HUES48 (cell line): Measurements from ENCODE around the gene IL33.

Source experiments
- H3K27ac ChIP-seq: one replicate; pipeline ENCODE4 v1.7.0; 2013; ENCODE audit warnings: low read depth, low read length, inconsistent platforms
- H3K27me3 ChIP-seq: 2 replicates; pipeline ENCODE4 v1.6.1; 2013; ENCODE audit warnings: mild to moderate bottlenecking, low read length; ENCODE audit not compliant: control insufficient read depth, insufficient read depth
- H3K36me3 ChIP-seq: 2 replicates; pipeline ENCODE4 v1.6.1; 2013; ENCODE audit warnings: low read length; ENCODE audit not compliant: control insufficient read depth, insufficient read depth
- H3K4me1 ChIP-seq: 2 replicates; pipeline ENCODE4 v1.6.1; 2013; ENCODE audit warnings: mild to moderate bottlenecking, low read length; ENCODE audit not compliant: control insufficient read depth, insufficient read depth
- H3K4me3 ChIP-seq: 2 replicates; pipeline ENCODE4 v1.5.1; 2013; ENCODE audit warnings: mild to moderate bottlenecking, low read depth, low read length
- H3K9ac ChIP-seq: 2 replicates; pipeline ENCODE4 v1.6.1; 2013; ENCODE audit warnings: mild to moderate bottlenecking, low read depth, low read length, moderate library complexity
- H3K9me3 ChIP-seq: 2 replicates; pipeline ENCODE4 v1.6.1; 2013; ENCODE audit warnings: low read length; ENCODE audit not compliant: control insufficient read depth, insufficient read depth

IL33 gene

DNA sequence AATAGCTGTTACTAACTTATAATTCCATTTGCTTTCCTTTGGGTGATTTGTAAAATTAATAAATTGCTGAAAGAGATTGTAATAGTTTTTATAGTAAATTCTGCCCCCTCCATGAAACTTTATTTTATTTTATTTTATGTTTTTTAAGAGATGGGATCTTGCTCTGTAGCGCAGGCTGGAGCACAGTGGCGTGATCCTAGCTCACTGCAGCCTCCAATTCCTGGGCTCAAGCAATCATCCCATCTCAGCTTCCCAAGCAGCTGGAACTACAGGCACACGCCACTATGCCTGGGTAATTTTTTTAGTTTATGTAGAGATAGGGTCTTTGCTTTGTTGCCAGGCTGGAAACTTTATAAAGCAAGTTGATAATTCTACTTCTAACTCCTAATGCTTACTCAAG, 395 bp downstream of the IL33 start:
- H3K9me3 ChIP-seq: no peaks in the 10 kb centered on the region
- H3K36me3 ChIP-seq: no peaks in the 10 kb centered on the region
- H3K4me1 ChIP-seq: peaks cover 7% of the 10 kb centered on the region; the same call in 1 of the 2 replicates
- H3K27ac ChIP-seq: no peak overlapping the region
- no peak overlapping the region for H3K9ac ChIP-seq
- no peak overlapping the region for H3K4me3 ChIP-seq
- no peaks in the 10 kb centered on the region for H3K27me3 ChIP-seq

DNA sequence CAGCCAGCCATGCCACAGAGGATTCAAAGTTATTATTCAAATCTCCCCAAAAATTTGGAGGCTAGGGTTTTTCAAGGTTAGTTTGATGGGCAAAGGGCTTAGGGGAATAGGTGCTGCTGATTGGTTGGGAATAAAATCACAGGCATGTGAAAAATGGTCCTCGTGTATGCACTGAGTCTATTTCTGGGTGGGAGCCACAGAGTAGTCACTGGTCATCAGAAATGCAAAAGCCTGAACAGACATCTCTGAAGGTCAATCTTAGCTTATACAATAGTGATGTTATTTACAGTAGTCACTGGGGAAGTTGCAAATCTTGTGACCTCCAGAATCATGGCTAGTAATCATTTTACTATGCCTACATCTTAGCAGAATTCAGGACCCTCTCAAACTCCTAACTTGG, 1.3 kb downstream of the IL33 start:
- H3K36me3 ChIP-seq: no peaks in the 10 kb centered on the region
- H3K4me3 ChIP-seq: no peak overlapping the region
- H3K9ac ChIP-seq: no peak overlapping the region
- H3K4me1 ChIP-seq: peaks cover 7% of the 10 kb centered on the region; the same call in 1 of the 2 replicates
- no peaks in the 10 kb centered on the region for H3K9me3 ChIP-seq
- no peaks in the 10 kb centered on the region for H3K27me3 ChIP-seq
- no peak overlapping the region for H3K27ac ChIP-seq

DNA sequence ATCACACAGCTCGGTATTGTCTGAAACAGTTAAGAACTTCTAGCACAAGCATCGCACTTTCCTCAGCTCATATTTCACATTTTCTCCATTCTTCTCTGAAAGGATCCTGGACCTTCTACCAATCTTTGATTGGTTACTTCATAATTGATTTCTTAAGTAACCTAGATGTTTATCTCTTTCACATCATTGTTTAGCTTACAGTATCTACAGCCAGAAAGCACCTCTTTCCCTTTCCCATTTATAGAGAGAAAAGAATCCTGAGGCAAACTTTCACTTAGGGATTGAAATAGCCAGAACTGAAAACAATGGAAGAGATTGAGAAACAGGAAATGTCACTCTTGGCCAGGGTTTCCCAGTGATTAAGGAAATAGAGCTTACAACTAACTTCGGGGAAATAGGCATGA, 2.5 kb downstream of the IL33 start:
- Histone ChIP-seq H3K4me1 (peaks cover 7% of the 10 kb centered on the region; the same call in 1 of the 2 replicates), H3K9me3 (no peaks in the 10 kb centered on the region), H3K36me3 (no peaks in the 10 kb centered on the region), H3K27me3 (no peaks in the 10 kb centered on the region), H3K9ac (no peak overlapping the region), H3K27ac (no peak overlapping the region), H3K4me3 (no peak overlapping the region)

DNA sequence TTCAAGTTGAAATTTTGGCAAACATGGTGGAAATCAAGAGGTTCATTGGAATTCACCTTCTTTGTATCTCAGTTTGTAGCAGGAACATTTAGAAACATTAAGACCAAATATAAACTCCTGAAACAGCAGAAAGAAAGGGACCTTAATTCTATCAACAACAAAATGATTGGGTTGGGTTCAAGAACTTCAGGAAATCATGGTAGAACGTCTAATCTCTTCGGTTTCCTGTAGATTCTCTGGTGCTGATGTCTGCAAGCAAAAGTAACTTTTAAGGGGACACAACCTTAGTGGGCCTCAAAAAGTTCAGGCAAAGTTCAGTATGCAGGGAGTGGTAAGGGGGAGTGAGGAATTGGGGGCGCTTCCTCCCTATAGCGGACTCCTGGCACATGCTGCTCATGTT, 3.4 kb downstream of the IL33 start:
- no peaks in the 10 kb centered on the region for H3K27me3 ChIP-seq
- no peak overlapping the region for H3K4me3 ChIP-seq
- no peak overlapping the region for H3K9ac ChIP-seq
- H3K4me1 ChIP-seq: peaks cover 7% of the 10 kb centered on the region; the same call in 1 of the 2 replicates
- no peaks in the 10 kb centered on the region for H3K36me3 ChIP-seq
- H3K9me3 ChIP-seq: no peaks in the 10 kb centered on the region
- H3K27ac ChIP-seq: no peak overlapping the region

DNA sequence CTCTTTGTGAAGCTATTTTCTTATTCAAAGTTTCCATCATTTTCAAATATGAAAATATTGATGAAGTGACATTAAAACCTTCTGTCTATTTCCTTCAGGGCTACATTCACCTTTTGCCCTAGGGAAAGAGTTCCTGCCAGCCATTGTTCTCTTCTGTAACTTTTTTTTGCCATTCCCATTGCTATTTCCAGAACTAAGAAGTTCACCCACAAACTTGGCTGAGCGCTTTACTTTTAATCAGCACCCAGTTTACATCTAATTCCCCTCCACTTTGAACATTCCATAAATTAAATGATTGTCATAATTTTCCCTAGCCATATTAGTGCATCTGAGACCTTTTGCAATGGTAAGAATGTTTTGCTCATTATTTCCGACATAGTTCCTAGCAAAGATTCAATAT, 4.4 kb downstream of the IL33 start:
- Histone ChIP-seq H3K36me3 (no peaks in the 10 kb centered on the region), H3K4me1 (peaks cover 7% of the 10 kb centered on the region; the same call in 1 of the 2 replicates), H3K9ac (no peak overlapping the region), H3K9me3 (no peaks in the 10 kb centered on the region), H3K4me3 (no peak overlapping the region), H3K27ac (no peak overlapping the region), H3K27me3 (no peaks in the 10 kb centered on the region)

DNA sequence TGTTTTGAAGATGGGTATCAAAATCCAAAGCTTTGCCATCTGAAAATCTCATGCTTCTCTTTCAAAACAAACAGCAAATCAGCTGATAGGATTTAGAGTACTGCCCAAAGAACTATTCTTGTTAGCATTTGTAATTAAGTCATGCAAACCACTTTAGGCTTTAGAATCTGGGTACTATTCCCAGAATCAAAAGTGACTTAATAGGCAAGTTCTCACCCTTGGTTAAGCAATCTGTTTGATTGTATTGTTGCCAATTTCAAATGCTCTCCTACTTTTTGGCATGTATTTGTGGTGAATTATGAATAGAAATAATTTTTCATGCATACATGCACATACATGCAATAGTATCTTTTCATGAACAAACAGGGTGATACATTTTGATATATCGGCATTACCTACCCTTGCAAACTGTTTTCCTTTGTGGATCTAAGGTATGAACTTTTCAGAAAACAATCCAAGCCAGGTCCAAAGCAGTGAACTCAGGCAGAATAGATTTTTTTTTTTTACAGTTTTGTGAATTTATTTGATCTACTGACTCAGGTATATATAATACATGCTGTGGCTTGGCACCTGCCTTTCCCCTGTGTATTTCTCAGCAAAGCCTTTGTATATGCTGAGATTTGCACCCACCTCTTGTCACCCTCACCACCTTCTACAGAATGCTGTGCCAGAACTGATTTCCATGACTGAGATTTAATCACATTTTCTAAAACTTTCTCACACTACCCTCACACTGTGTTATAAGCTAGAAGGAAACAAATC, 9.0 kb downstream of the IL33 start:
- Histone ChIP-seq H3K36me3 (no peaks in the 10 kb centered on the region), H3K9ac (no peak overlapping the region), H3K27ac (no peak overlapping the region), H3K9me3 (no peaks in the 10 kb centered on the region), H3K4me3 (no peak overlapping the region), H3K4me1 (peaks cover 15% of the 10 kb centered on the region), H3K27me3 (no peaks in the 10 kb centered on the region)

DNA sequence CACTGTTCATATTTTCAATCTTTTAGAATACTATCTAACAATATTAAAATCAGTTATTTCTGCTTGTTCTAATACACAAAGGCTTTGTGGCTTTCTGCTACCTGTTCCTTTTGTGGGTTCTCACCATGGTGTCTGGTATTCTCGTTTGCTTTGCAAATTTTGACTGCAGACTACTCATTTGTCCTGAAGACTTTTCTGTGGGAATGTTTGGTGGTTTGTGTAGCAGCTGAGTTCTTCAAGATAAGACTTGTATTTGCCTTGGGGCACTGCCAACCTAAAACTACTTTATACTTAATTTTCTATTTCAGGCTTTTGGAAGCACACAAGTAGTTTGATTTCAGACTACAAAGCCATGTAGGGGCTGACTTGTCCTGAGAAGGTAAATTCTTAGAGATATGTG, 11.1 kb downstream of the IL33 start:
- Histone ChIP-seq H3K9ac (no peak overlapping the region), H3K27ac (peak overlapping the region; percentile 7), H3K9me3 (no peaks in the 10 kb centered on the region)

DNA sequence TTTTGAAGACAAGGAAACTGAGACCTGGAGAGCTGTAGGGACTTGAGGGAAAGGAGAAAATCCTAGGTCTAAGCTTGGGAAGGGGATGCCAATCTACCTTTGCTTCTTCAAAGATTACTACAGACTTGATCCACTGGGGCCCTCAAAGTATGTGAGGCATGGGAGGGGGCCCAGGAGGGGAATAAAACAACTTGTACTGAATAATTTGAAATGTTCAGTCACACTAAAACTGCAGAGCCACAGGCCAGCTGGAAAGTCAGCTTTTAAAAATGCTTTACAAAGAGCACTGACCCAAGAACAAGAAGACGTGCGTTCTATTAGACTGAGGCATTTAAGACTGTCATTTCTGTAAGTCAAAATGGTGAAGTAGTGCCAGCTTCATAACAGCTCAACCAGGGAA, 13.6 kb downstream of the IL33 start:
- Histone ChIP-seq H3K4me1 (peaks cover 15% of the 10 kb centered on the region), H3K9ac (no peak overlapping the region), H3K9me3 (no peaks in the 10 kb centered on the region), H3K4me3 (no peak overlapping the region), H3K27ac (no peak overlapping the region), H3K27me3 (no peaks in the 10 kb centered on the region), H3K36me3 (no peaks in the 10 kb centered on the region)

More for the DNA sequence above, 11.1 kb downstream of the IL33 start:
- no peak overlapping the region for H3K4me3 ChIP-seq
- no peaks in the 10 kb centered on the region for H3K27me3 ChIP-seq
- H3K36me3 ChIP-seq: no peaks in the 10 kb centered on the region
- H3K4me1 ChIP-seq: peaks cover 15% of the 10 kb centered on the region

DNA sequence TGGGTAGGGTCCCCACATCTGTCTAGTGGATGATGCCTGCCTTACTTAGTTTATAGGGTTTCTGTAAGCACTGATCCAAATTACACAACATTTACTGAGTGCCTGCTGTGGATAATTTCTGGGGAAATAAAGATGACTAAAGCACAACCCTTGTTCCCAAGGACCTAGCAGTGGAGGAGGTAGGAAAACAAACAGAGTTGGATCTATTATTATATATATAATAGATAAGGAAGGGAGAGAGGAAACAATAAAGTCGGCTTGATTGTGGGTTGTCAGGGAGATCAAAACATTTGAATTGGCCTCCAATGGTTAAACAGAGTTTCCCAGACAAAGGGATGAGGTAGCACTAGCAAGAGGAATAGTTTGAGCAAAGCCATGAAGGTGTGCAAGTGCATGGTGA, 14.0 kb downstream of the IL33 start:
- no peak overlapping the region for H3K27ac ChIP-seq
- no peak overlapping the region for H3K9ac ChIP-seq
- no peaks in the 10 kb centered on the region for H3K36me3 ChIP-seq
- H3K4me3 ChIP-seq: no peak overlapping the region
- peaks cover 15% of the 10 kb centered on the region for H3K4me1 ChIP-seq
- H3K27me3 ChIP-seq: no peaks in the 10 kb centered on the region
- H3K9me3 ChIP-seq: no peaks in the 10 kb centered on the region

DNA sequence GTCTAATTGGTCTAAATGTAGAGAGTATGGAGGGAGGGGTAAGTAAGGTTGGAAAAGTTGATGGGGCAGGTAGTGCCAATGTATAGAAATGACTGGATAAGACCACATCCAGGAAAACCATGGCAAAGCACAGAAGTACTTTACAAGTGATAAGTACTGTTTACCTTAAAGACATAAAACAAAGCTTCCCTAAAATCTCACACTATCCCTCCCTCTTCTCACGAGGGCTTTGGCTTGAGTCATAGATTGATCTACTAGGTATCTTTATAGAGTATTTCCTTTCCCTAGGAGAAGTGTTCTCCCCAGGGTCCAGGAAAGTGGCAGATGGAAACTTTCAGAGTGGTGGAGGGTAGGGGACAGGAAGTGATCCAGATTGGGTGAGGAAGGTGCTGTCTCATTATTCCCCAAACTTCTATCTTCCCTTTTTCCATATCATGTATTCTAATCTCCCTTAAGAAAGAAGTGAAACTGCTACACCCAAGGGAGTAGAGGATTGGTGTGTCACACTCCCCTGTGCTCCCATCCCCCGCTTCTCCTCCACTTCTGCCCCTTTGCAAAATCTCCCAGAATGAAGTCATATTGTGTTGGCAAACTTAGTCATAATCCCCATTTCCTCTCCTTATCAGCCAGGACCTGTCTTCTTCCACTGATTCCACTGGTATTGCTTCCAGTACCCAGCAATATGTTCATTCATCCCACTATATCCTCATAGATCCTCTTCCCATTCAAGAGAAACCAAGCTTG, 14.6 kb downstream of the IL33 start:
- H3K4me1 ChIP-seq: peaks cover 15% of the 10 kb centered on the region
- H3K9ac ChIP-seq: no peak overlapping the region
- no peak overlapping the region for H3K4me3 ChIP-seq
- H3K36me3 ChIP-seq: no peaks in the 10 kb centered on the region
- no peak overlapping the region for H3K27ac ChIP-seq
- H3K9me3 ChIP-seq: no peaks in the 10 kb centered on the region
- no peaks in the 10 kb centered on the region for H3K27me3 ChIP-seq

DNA sequence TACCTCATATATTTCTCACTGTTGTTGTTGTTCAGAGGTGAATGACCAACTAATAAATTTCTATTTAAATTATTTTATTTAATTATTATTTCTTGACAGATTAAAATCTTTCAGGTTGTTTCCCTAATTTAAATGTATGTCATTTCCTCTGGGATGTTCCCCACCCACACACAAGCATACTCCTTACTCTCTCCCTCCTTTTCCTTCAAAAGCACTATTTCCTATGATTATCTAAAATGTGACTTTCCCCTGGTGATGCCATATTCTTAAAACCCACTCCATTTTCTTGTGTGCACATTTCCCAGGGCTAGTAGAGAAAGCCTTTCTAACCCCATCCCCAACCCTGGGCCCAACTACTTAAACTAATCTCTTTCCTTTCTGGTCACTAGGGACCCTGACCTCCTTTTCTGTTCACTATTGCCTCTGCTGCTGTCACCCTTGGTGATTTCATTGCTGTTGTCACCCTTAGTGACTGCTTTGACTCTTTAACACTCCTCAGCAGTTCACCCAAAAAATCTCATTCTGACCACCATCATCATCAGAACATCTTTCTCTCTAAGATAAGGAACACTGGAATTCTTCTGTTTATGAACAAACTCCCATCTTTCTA, 16.8 kb downstream of the IL33 start:
- no peak overlapping the region for H3K27ac ChIP-seq
- H3K4me3 ChIP-seq: no peak overlapping the region
- H3K27me3 ChIP-seq: no peaks in the 10 kb centered on the region
- no peaks in the 10 kb centered on the region for H3K9me3 ChIP-seq
- H3K4me1 ChIP-seq: peaks cover 3% of the 10 kb centered on the region; the same call in 1 of the 2 replicates
- no peak overlapping the region for H3K9ac ChIP-seq
- no peaks in the 10 kb centered on the region for H3K36me3 ChIP-seq
